Measurements from ENCODE around the gene KIFC3. TPM values are rescaled to one million over a fixed set of nuclear protein-coding genes. Genes with fewer than 3 reads are reported as not detected.

The KIFC3 gene
- total and polyA plus RNA-seq, 2 of the 13 experiments (the other 11 are each of a cell fraction or from before 2014, with no cell fraction given): 42.1 to 45.3 TPM

DNA sequence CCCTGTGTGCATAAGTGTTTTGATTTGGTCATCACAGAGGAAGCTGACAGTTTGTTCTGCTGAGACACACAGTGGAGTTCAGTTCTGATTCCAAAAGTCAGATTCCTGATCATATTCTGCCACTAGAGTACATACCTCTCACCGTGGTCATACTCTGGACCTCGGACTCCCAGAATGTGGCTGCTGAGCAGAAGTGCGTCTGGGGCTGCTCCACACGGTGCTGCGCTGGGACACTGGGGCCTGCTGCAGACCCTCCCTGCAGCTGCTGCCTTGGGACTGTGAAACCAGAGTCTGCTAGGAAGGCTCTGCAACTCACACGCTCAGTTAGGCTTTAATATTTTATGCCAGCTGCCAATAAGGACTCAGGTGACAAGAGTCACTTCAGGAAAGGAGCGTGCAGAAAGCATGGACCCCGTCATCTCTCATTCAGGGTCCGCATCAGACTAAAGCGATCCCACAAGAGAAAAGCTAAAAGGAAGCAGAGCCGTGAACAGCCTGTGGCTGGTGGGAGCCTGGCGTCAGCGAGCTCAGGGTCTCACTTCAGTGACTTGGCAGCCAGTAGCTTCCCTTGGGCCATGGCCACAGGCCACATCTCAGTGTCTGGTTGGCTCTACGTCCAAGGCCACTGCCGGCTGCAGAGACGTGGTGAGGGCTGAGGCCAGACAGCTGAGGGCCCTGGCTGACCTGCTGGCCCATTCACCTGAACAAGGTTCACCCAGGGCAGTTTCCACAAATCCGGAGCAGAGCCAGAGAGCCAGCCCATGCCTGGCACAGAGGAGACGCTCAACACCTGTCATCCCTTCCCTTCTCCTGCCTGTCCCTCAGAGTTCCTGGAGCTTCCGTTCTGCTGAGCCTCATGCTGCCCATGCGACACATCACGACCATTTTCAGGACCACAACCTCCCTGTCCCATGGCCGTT is 24.7 kb upstream of the KIFC3 start (continued):
- TF ChIP-seq DMAP1 (CRISPR knock-in tag; IDR thresholded peaks at IDR 0.05): peak; percentile 76; the same call in 1 of the 2 replicates
- peak; percentile 90 for TF ChIP-seq ZBTB21 (CRISPR knock-in tag; IDR thresholded peaks at IDR 0.05)
- peak; percentile 81; the same call in 1 of the 2 replicates for TF ChIP-seq SIN3A (IDR thresholded peaks at IDR 0.05; ENCODE audit: borderline replicate concordance, low read depth, low read length)
- 0 out of 2 replicates have a peak, but pooled peaks have one; percentile 52 for TF ChIP-seq ZNF44 (CRISPR knock-in tag; IDR thresholded peaks at IDR 0.05)
- TF ChIP-seq ZNF143 (CRISPR knock-in tag; IDR thresholded peaks at IDR 0.05): no peak
- peak; percentile 72 for TF ChIP-seq PTBP1 (IDR thresholded peaks at IDR 0.05; ENCODE audit: low read depth, low read length, poor library complexity, severe bottlenecking)
- no peak for TF ChIP-seq PCBP1 (IDR thresholded peaks at IDR 0.05; ENCODE audit: borderline replicate concordance, low read depth, low read length)
- TF ChIP-seq TBL1XR1 (IDR thresholded peaks at IDR 0.05; ENCODE audit: borderline replicate concordance, low read length, partially characterized antibody): peak; percentile 92
- TF ChIP-seq, protein P1, sequence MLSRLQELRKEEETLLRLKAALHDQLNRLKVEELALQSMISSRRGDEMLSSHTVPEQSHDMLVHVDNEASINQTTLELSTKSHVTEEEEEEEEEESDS (CRISPR knock-in tag; IDR thresholded peaks at IDR 0.05; ENCODE audit: borderline replicate concordance): no peak
- TF ChIP-seq ZNF547 (CRISPR knock-in tag; IDR thresholded peaks at IDR 0.05): peak; percentile 67
- peak; percentile 60; the same call in 1 of the 2 replicates for TF ChIP-seq MED13 (CRISPR knock-in tag; IDR thresholded peaks at IDR 0.05)
- TF ChIP-seq ZNF83 (CRISPR knock-in tag; IDR thresholded peaks at IDR 0.05; ENCODE audit: borderline replicate concordance): no peak
- peak; percentile 74 for TF ChIP-seq ZNF572 (CRISPR knock-in tag; IDR thresholded peaks at IDR 0.05)
- TF ChIP-seq ZSCAN9 (CRISPR knock-in tag; IDR thresholded peaks at IDR 0.05; ENCODE audit: borderline replicate concordance): peak; percentile 44; the same call in 1 of the 2 replicates
- TF ChIP-seq MED8 (CRISPR knock-in tag; IDR thresholded peaks at IDR 0.05; ENCODE audit: insufficient replicate concordance): peak; percentile 38
- TF ChIP-seq ZSCAN22 (CRISPR knock-in tag; IDR thresholded peaks at IDR 0.05): peak; percentile 59; the same call in 1 of the 2 replicates
- no peak for TF ChIP-seq ZNF329 (CRISPR knock-in tag; IDR thresholded peaks at IDR 0.05; ENCODE audit: low read depth)
- TF ChIP-seq ZNF124 (CRISPR knock-in tag; IDR thresholded peaks at IDR 0.05): peak; percentile 11
- no peak for TF ChIP-seq CBX2 (IDR thresholded peaks at IDR 0.05; ENCODE audit: low read depth, low read length)
- no peak for TF ChIP-seq CBX2 (CRISPR knock-in tag; IDR thresholded peaks at IDR 0.05; ENCODE audit: low read depth)
- peak; percentile 48; the same call in 1 of the 2 replicates for TF ChIP-seq SP5 (CRISPR knock-in tag; IDR thresholded peaks at IDR 0.05; ENCODE audit: borderline replicate concordance, low read depth)
- TF ChIP-seq, protein P2, sequence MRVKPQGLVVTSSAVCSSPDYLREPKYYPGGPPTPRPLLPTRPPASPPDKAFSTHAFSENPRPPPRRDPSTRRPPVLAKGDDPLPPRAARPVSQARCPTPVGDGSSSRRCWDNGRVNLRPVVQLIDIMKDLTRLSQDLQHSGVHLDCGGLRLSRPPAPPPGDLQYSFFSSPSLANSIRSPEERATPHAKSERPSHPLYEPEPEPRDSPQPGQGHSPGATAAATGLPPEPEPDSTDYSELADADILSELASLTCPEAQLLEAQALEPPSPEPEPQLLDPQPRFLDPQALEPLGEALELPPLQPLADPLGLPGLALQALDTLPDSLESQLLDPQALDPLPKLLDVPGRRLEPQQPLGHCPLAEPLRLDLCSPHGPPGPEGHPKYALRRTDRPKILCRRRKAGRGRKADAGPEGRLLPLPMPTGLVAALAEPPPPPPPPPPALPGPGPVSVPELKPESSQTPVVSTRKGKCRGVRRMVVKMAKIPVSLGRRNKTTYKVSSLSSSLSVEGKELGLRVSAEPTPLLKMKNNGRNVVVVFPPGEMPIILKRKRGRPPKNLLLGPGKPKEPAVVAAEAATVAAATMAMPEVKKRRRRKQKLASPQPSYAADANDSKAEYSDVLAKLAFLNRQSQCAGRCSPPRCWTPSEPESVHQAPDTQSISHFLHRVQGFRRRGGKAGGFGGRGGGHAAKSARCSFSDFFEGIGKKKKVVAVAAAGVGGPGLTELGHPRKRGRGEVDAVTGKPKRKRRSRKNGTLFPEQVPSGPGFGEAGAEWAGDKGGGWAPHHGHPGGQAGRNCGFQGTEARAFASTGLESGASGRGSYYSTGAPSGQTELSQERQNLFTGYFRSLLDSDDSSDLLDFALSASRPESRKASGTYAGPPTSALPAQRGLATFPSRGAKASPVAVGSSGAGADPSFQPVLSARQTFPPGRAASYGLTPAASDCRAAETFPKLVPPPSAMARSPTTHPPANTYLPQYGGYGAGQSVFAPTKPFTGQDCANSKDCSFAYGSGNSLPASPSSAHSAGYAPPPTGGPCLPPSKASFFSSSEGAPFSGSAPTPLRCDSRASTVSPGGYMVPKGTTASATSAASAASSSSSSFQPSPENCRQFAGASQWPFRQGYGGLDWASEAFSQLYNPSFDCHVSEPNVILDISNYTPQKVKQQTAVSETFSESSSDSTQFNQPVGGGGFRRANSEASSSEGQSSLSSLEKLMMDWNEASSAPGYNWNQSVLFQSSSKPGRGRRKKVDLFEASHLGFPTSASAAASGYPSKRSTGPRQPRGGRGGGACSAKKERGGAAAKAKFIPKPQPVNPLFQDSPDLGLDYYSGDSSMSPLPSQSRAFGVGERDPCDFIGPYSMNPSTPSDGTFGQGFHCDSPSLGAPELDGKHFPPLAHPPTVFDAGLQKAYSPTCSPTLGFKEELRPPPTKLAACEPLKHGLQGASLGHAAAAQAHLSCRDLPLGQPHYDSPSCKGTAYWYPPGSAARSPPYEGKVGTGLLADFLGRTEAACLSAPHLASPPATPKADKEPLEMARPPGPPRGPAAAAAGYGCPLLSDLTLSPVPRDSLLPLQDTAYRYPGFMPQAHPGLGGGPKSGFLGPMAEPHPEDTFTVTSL (CRISPR knock-in tag; IDR thresholded peaks at IDR 0.05; ENCODE audit: borderline replicate concordance): peak; percentile 45
- 0 out of 2 replicates have a peak, but pooled peaks have one; percentile 89 for TF ChIP-seq ZNF101 (CRISPR knock-in tag; IDR thresholded peaks at IDR 0.05; ENCODE audit: borderline replicate concordance, low read depth)
- no peak for TF ChIP-seq U2AF2 (IDR thresholded peaks at IDR 0.05; ENCODE audit: low read depth, low read length)
- peak; percentile 48; the same call in 1 of the 2 replicates for TF ChIP-seq SP2 (CRISPR knock-in tag; IDR thresholded peaks at IDR 0.05)

Measured in HepG2 (cell line).